A549 (cell line): ENCODE measurements around the gene RHCG. TPM values are rescaled to one million over a fixed set of nuclear protein-coding genes. Genes with fewer than 3 reads are reported as not detected.

Source experiments
- ATAC-seq, 2 experiments: fragments of 200-7000 bp in 1 of 2; fragments of >200 bp in 1 of 2; cut with Nextera tagmentation in 1 of 2; cut with Tn5 transposase in 1 of 2; 3 replicates each; pipeline versions ENCODE4 v1.8.0 to v1.9.1; 2018 to 2020; ENCODE audit warnings: mild to moderate bottlenecking in 1 of 2, moderate library complexity in 1 of 2
- CTCF ChIA-PET: fragments of 300-600 bp; sonication (Branson Sonifier 250); formaldehyde crosslinking; extraction: SDS; loops from one replicate; lab custom pipeline; 2021; ENCODE audit warnings: antibody characterized with exemption, inconsistent platforms; lab: Yijun Ruan, JAX
- POLR2A ChIA-PET: fragments of 350-600 bp; formaldehyde crosslinking; extraction: SDS; loops from one replicate; lab custom pipeline; 2021; ENCODE audit warnings: antibody characterized with exemption, inconsistent platforms; lab: Yijun Ruan, JAX
- DNase-seq, 2 experiments: peaks; one replicate each; pipeline versions ENCODE4 v3.0.0 to v3.0.0-alpha.2; 2011 to 2016; ENCODE audit warnings: low read depth in 1 of 2, low spot score in 1 of 2
- FAIRE-seq: peaks from 2 replicates; lab custom pipeline; 2011; peaks lifted over from hg19 to GRCh38; lab: Jason Lieb, UNC
- H3K27ac ChIP-seq, 2 experiments: fragments of >200 bp; sonication (Bioruptor Twin); formaldehyde crosslinking; 3 replicates each; pipeline ENCODE4 v1.5.1; 2016 to 2017
- H3K4me1 ChIP-seq: fragments of >200 bp; sonication (Bioruptor Twin); formaldehyde crosslinking; 3 replicates; pipeline ENCODE4 v1.6.1; 2016
- H3K4me2 ChIP-seq: fragments of >200 bp; sonication (Bioruptor Twin); formaldehyde crosslinking; 3 replicates; pipeline ENCODE4 v1.6.1; 2016
- H3K4me3 ChIP-seq: fragments of >200 bp; sonication (Bioruptor Twin); formaldehyde crosslinking; 3 replicates; pipeline ENCODE4 v1.5.1; 2016
- H3K9me3 ChIP-seq: fragments of >200 bp; sonication (Bioruptor Twin); formaldehyde crosslinking; 3 replicates; pipeline ENCODE4 v1.6.1; 2016
- ATOH8 ChIP-seq: fragments of 250-450 bp; sonication (Bioruptor Pico); IDR thresholded peaks from 2 replicates; pipeline ENCODE4 v1.5.0; 2020; ENCODE audit warnings: low read depth, mild to moderate bottlenecking, moderate library complexity
- CEBPB ChIP-seq, 2 experiments: fragments of >200 bp in 1 of 2; sonication (Bioruptor Twin) in 1 of 2; formaldehyde crosslinking in 1 of 2; IDR thresholded peaks; 2 replicates each; pipeline ENCODE4 v1.6.1; 2012 to 2016
- CHD2 ChIP-seq: fragments of 150-350 bp; IDR thresholded peaks from 2 replicates; pipeline ENCODE4 v1.6.1; 2014; ENCODE audit warnings: low read length; ENCODE audit not compliant: partially characterized antibody
- CHD4 ChIP-seq: fragments of 200-600 bp; sonication (generic); IDR thresholded peaks from 2 replicates; pipeline ENCODE4 v1.6.1; 2016; ENCODE audit warnings: antibody characterized with exemption, mild to moderate bottlenecking, borderline replicate concordance
- E2F6 ChIP-seq: IDR thresholded peaks from 2 replicates; pipeline ENCODE4 v1.6.1; 2012; ENCODE audit warnings: low read depth, borderline replicate concordance
- ESRRA ChIP-seq: fragments of 150-350 bp; IDR thresholded peaks from 2 replicates; pipeline ENCODE4 v1.6.1; 2014; ENCODE audit warnings: mild to moderate bottlenecking, low read length, borderline replicate concordance
- FOSL2 ChIP-seq, 2 experiments: fragments of 450-650 bp in 1 of 2; fragments of >200 bp in 1 of 2; sonication (Bioruptor Twin) in 1 of 2; formaldehyde crosslinking; IDR thresholded peaks; 2 replicates each; pipeline versions ENCODE4 v1.5.0 to v1.6.1; 2016 to 2020; ENCODE audit warnings: mild to moderate bottlenecking in 1 of 2, moderate library complexity in 1 of 2
- FOXS1 ChIP-seq: fragments of 250-450 bp; sonication (Bioruptor Pico); IDR thresholded peaks from 2 replicates; pipeline ENCODE4 v1.5.0; 2020; ENCODE audit warnings: mild to moderate bottlenecking, moderate library complexity
- GATA3 ChIP-seq: IDR thresholded peaks from 2 replicates; pipeline ENCODE4 v1.6.1; 2012; ENCODE audit warnings: borderline replicate concordance
- HDAC2 ChIP-seq: fragments of 200-600 bp; sonication (generic); IDR thresholded peaks from 2 replicates; pipeline ENCODE4 v1.6.1; 2016
- HMGXB4 ChIP-seq: fragments of 250-450 bp; sonication (Bioruptor Pico); IDR thresholded peaks from 2 replicates; pipeline ENCODE4 v1.5.0; 2021; ENCODE audit warnings: mild to moderate bottlenecking, moderate library complexity, borderline replicate concordance
- HOXB13 ChIP-seq: fragments of 250-450 bp; sonication (Bioruptor Pico); IDR thresholded peaks from 2 replicates; pipeline ENCODE4 v1.5.0; 2020; ENCODE audit warnings: low read depth, mild to moderate bottlenecking, moderate library complexity
- JUN ChIP-seq, 2 experiments: fragments of >200 bp; sonication (Bioruptor Twin); formaldehyde crosslinking; IDR thresholded peaks; 2 replicates in 1 of 2; 3 replicates in 1 of 2; pipeline ENCODE4 v1.6.1; 2016 to 2017
- KDM5A ChIP-seq: fragments of 200-600 bp; sonication (generic); IDR thresholded peaks from 2 replicates; pipeline ENCODE4 v1.6.1; 2016; ENCODE audit warnings: antibody characterized with exemption, mild to moderate bottlenecking
- MAFK ChIP-seq: fragments of 450-650 bp; IDR thresholded peaks from 2 replicates; pipeline ENCODE4 v1.6.1; 2014; ENCODE audit not compliant: partially characterized antibody
- MAX ChIP-seq: IDR thresholded peaks from 2 replicates; pipeline ENCODE4 v1.6.1; 2012
- NPAS2 ChIP-seq: fragments of 250-450 bp; sonication (Bioruptor Pico); IDR thresholded peaks from 2 replicates; pipeline ENCODE4 v1.8.0; 2022; ENCODE audit warnings: mild to moderate bottlenecking, moderate library complexity, borderline replicate concordance
- RARB ChIP-seq: fragments of 250-450 bp; sonication (Bioruptor Pico); IDR thresholded peaks from 2 replicates; pipeline ENCODE4 v1.8.0; 2021; ENCODE audit warnings: mild to moderate bottlenecking, moderate library complexity
- RCOR1 ChIP-seq: fragments of 150-350 bp; IDR thresholded peaks from 2 replicates; pipeline ENCODE4 v1.6.1; 2014; ENCODE audit warnings: antibody characterized with exemption, low read length, low read depth
- RFX5 ChIP-seq: fragments of 450-650 bp; IDR thresholded peaks from 2 replicates; pipeline ENCODE4 v1.7.1; 2014; ENCODE audit warnings: antibody characterized with exemption, mild to moderate bottlenecking, moderate library complexity
- SMC3 ChIP-seq: fragments of >200 bp; sonication (Bioruptor Twin); formaldehyde crosslinking; IDR thresholded peaks from 3 replicates; pipeline ENCODE4 v1.6.1; 2018; ENCODE audit warnings: inconsistent platforms
- ZFP36 ChIP-seq: fragments of 450-650 bp; IDR thresholded peaks from 2 replicates; pipeline ENCODE4 v1.6.1; 2014; ENCODE audit warnings: borderline replicate concordance; ENCODE audit not compliant: partially characterized antibody
- ZSCAN20 ChIP-seq: fragments of 250-450 bp; sonication (Bioruptor Pico); IDR thresholded peaks from 2 replicates; pipeline ENCODE4 v1.8.0; 2022; ENCODE audit warnings: mild to moderate bottlenecking, moderate library complexity
- WGBS: methylation state at CpG from one replicate; pipeline ENCODE4 v1.1.6; 2017; ENCODE audit errors: missing lambda C conversion rate; 5-methylcytosine and 5-hydroxymethylcytosine counted together
- polyA plus RNA-seq, 4 experiments: library from polyadenylated mRNA; depleted of rRNA in 3 of 4; stranded (reverse); fragments of >200 nt; fragmentation: RNase III in 1 of 4; extraction: RNeasy Plus Mini Kit Qiagen cat#74134 plus additional on column Dnase treatment in 1 of 4; gene quantifications; 2 replicates in 3 of 4; 3 replicates in 1 of 4; pipeline ENCODE4 v1.2.3, GENCODE V29; 2011 to 2017

Gene RHCG
- polyA plus RNA-seq, 2 of the 4 experiments (the other 2 are of a cell fraction) = 3.6 to 11.0 TPM

GRCh38 chr15:89463113-89463512, 33.3 kb downstream of the RHCG start:
- no peak for FAIRE-seq
- Histone ChIP-seq H3K4me3 (no peak overlapping the region), H3K4me2 (no peak overlapping the region), H3K4me1 (peaks cover 11% of the 10 kb centered on the region; the same call in 2 of the 3 replicates), H3K9me3 (no peaks in the 10 kb centered on the region), H3K27ac (no peak overlapping the region)
- TF ChIP-seq RARB (CRISPR knock-in tag) (no peak), CEBPB (IDR thresholded peaks at IDR 0.05) (no peak), CHD2 (no peak), HOXB13 (CRISPR knock-in tag) (no peak), SMC3 (no peak), MAX (no peak)
- CTCF ChIA-PET = interaction anchor here (1.8 to 6.2 kb wide), 2 partner anchors 29 to 104 kb away, joined by 5 to 79 read pairs; no protein-coding TSS in a partner anchor
- WGBS = 87% methylated on average over 8 of the region's 8 CpGs
- no peak for DNase-seq
- ATAC-seq = no peak
- POLR2A ChIA-PET = no interaction called here

- Histone ChIP-seq H3K4me2 (no peak overlapping the region), H3K27ac (no peak overlapping the region), H3K4me3 (no peak overlapping the region), H3K9me3 (no peaks in the 10 kb centered on the region), H3K4me1 (peaks cover 11% of the 10 kb centered on the region; the same call in 2 of the 3 replicates)
- peak in 1 of 2 experiments; percentile 65 for DNase-seq
- no peak for FAIRE-seq
- 73% methylated on average over 7 of the region's 9 CpGs for WGBS
- ATAC-seq = peak in 1 of 2 experiments; percentile 73; a peak in 3 of 6 replicates
- POLR2A ChIA-PET = no interaction called here
- CTCF ChIA-PET = interaction anchor here (1.3 to 6.7 kb wide), 5 partner anchors 9 to 104 kb away, joined by 3 to 79 read pairs (median 6); no protein-coding TSS in a partner anchor
- TF ChIP-seq NPAS2 (CRISPR knock-in tag) = no peak
- no peak for TF ChIP-seq GATA3
- TF ChIP-seq FOSL2 (IDR thresholded peaks at IDR 0.05) = no peak
- no peak for TF ChIP-seq FOSL2 (CRISPR knock-in tag; IDR thresholded peaks at IDR 0.05)
- TF ChIP-seq HDAC2 = no peak
- no peak for TF ChIP-seq KDM5A
- TF ChIP-seq RFX5 = no peak
Observed at GRCh38 chr15:89462198-89462912, 34.0 kb downstream of the RHCG start.

- Histone ChIP-seq H3K9me3 (no peaks in the 10 kb centered on the region), H3K4me1 (peaks cover 11% of the 10 kb centered on the region; the same call in 2 of the 3 replicates), H3K27ac (no peak overlapping the region), H3K4me2 (no peak overlapping the region), H3K4me3 (no peak overlapping the region)
- whole genome bisulfite sequencing = 67% methylated on average over 3 of the region's 4 CpGs
- TF ChIP-seq JUN (IDR thresholded peaks at IDR 0.05) (no peak), CHD4 (no peak), MAFK (no peak), RARB (CRISPR knock-in tag) (no peak), FOXS1 (CRISPR knock-in tag) (no peak), MAX (no peak), ZSCAN20 (CRISPR knock-in tag) (no peak), ATOH8 (no peak), HDAC2 (no peak), E2F6 (no peak), ZFP36 (no peak), HMGXB4 (CRISPR knock-in tag) (no peak), ESRRA (no peak), RCOR1 (no peak)
- CTCF ChIA-PET = interaction anchor here (1.3 to 6.7 kb wide), 5 partner anchors 10 to 103 kb away, joined by 3 to 43 read pairs (median 6); no protein-coding TSS in a partner anchor
- POLR2A ChIA-PET = no interaction called here
- ATAC-seq (peak in 1 of 2 experiments; percentile 5; a peak in 1 of 6 replicates), DNase-seq (no peak), FAIRE-seq (no peak)
Observed at GRCh38 chr15:89461386-89461785, 35.0 kb downstream of the RHCG start.
